AG10803 (cell line): ENCODE results near the gene STRN3.
"Not testable (repeated sequence)": the region's sequence is repeated elsewhere in the genome, so short reads cannot be mapped to it uniquely, and the experiment has no call there.

Source experiments
- DNase-seq: peaks from one replicate; pipeline ENCODE4 v3.0.0; 2010; ENCODE audit warnings: low read depth
- H3K4me3 ChIP-seq: 2 replicates; pipeline ENCODE4 v1.5.1; 2011; ENCODE audit warnings: mild to moderate bottlenecking, low read length, control low read depth
- TF ChIP-seq, protein P1 (sequence below): conservative IDR thresholded peaks from 2 replicates; pipeline ENCODE4 v1.5.1; 2011; ENCODE audit warnings: mild to moderate bottlenecking, low read length, control low read depth, inconsistent platforms

The STRN3 gene

DNA sequence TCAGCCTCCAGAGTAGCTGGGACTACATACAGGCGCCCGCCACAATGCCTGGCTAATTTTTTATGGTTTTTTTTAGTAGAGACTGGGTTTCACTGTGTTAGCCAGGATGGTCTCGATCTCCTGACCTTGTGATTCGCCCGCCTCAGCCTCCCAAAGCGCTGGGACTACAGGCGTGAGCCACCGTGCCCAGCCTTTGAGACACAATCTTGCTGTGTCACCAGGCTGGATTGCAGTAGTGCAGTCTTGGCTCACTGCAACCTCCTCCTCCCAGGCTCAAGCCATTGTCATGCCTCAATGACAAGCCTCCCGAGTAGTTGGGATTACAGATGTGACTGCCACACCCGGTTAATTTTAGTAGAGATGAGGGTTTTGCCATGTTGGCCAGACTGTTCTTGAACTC lies 21.3 kb upstream of the STRN3 start:
- TF ChIP-seq, protein P1, sequence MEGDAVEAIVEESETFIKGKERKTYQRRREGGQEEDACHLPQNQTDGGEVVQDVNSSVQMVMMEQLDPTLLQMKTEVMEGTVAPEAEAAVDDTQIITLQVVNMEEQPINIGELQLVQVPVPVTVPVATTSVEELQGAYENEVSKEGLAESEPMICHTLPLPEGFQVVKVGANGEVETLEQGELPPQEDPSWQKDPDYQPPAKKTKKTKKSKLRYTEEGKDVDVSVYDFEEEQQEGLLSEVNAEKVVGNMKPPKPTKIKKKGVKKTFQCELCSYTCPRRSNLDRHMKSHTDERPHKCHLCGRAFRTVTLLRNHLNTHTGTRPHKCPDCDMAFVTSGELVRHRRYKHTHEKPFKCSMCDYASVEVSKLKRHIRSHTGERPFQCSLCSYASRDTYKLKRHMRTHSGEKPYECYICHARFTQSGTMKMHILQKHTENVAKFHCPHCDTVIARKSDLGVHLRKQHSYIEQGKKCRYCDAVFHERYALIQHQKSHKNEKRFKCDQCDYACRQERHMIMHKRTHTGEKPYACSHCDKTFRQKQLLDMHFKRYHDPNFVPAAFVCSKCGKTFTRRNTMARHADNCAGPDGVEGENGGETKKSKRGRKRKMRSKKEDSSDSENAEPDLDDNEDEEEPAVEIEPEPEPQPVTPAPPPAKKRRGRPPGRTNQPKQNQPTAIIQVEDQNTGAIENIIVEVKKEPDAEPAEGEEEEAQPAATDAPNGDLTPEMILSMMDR, result no peak

DNA sequence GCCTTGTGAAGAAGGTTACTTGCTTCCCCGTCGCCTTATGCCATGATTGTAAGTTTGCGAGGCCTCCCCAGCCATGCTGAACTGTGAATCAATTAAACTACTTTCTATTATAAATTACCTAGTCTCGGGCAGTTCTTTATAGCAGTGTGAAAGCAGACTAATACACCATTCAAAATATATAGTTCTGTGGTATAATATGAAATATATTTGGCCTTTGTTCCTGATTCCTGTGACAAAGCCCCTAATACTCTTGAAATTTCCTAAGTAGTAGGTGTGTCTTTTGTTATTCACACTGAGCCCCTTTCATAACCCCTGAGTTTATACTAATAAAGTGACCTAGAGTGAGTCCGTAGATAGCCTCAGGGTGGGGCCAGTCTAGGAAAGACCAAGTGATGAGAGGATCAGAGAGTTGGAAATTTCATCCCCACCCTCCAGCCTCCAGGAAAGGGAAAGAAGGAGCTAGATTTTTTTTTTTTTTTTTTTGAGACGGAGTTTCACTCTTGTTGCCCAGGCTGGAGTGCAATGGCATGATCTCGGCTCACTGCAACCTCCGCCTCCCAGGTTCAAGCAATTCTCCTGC lies 19.4 kb upstream of the STRN3 start:
- no peak for DNase-seq
- H3K4me3 ChIP-seq, result no peak overlapping the region
- TF ChIP-seq, protein P1, result no peak

More for the DNA sequence above, 21.3 kb upstream of the STRN3 start:
- no peak overlapping the region for H3K4me3 ChIP-seq
- DNase-seq, result no peak

DNA sequence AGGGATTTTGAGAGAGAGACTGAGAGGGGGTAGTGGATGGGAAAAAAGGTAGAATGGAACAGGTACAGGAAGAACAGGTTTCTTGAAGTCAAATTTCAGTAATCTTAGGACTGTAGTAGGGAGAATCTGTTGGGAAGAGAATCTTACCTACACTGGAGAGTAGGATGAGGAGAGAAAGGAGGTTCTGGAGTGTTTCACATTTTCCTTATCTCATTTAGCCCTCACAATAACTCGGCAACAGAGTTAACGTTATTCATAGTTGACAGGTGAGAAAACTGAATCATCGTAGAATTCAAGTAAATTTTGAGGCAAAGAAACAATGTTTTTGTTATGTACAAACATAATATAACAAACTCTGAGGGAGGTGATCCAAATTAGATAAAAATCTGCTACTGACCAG lies 17.2 kb upstream of the STRN3 start:
- no peak overlapping the region for H3K4me3 ChIP-seq
- no peak for DNase-seq
- TF ChIP-seq, protein P1, result no peak

DNA sequence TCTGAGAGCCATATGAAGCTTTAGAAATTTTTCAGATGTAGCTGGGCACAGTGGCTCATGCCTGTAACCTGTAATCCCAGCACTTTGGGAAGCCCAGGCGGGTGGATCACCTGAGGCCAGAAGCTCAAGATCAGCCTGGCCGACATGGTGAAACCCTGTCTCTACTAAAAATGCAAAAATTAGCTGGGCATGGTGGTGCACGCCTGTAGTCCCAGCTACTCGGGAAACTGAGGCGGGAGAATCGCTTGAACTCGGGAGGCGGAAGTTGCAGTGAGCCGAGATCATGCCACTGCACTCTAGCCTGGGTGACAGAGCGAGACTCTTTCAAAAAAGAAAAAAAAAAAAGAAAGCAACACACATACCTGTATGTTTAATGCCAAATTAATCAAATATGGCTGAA lies 16.7 kb upstream of the STRN3 start:
- H3K4me3 ChIP-seq, DNase-seq: not testable (repeated sequence)

DNA sequence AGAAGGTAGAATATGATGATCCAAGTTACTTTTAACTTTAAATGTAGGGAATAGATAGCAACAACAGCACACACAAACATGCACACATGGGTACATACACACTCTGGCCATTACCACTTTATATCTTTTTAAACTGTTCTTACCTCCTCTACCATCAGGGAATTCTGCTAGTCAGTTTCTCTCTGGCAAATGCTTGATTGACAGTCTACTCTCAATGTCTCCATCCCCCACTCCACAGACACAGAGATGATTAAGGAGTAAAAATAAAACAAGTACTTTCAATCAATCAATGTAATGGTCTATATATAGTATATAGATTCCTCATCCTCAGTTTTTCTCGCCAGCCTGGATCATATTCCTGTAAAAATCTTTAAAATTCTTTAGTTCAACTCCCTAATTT lies 16.1 kb upstream of the STRN3 start:
- DNase-seq, result no peak
- TF ChIP-seq, protein P1, result no peak
- H3K4me3 ChIP-seq, result no peak overlapping the region

DNA sequence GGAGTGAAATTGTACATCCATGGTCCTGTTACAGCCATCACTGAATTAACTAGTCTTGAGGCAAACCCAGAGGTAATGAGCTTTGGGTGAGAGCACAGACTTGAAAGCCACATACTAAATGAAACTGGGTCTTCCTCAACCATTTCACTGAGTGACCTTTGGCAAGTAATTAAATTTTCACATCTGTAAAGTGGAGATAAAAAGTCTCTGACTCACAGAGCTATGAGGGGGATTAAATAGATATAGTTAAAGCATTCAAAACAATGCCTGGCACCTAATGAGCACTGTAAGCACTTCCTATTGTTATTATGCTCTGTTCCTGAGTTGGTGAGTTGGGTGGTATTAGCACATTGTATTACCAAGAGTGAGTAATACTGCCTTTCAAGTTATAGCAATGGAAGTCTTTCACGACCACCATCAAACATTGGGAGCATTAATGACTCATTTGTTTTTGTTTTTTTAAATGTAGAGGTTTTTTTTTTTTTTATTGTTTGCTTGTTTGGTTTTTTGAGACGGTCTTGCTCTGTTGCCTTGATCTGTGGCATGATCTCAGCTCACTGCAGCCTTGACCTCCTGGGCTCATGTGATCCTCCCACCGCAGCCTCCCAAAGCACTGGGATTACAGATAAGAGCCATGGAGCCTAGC lies 12.5 kb upstream of the STRN3 start:
- DNase-seq, result no peak
- H3K4me3 ChIP-seq, result no peak overlapping the region
- TF ChIP-seq, protein P1, result no peak

DNA sequence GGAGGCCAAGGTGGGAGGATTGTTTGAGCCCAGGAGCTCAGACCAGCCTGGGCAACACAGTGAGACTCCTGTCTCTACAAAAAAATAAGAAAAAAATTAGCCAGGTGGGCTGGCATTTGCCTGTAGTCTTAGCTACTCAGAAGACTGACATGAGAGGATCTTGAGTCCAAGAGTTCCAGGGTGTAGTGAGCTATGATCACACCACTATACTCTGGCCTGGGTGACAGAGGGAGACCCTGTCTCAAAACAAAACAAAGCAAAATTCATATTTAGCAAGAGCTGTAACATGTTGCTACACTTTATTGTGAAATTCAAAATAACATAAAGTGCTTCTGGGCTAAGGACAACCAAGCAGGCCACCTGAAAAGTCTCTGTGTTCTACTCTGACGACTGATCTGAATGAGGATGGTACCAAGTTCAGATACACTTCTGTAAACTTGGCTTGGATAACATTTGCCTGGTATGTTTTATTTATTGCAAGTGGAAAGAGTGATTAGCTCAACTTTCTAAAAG lies 11.6 kb upstream of the STRN3 start:
- TF ChIP-seq, protein P1, result no peak
- no peak for DNase-seq
- H3K4me3 ChIP-seq, result no peak overlapping the region
